ENCODE data around the gene PELI1. TPM values are rescaled to one million over a fixed set of nuclear protein-coding genes. Genes with fewer than 3 reads are reported as not detected.

Gene PELI1
- total and polyA plus RNA-seq, 2 of the 8 experiments (the other 6 are each of a cell fraction or from before 2014, with no cell fraction given) = 21.8 to 57.1 TPM

DNA sequence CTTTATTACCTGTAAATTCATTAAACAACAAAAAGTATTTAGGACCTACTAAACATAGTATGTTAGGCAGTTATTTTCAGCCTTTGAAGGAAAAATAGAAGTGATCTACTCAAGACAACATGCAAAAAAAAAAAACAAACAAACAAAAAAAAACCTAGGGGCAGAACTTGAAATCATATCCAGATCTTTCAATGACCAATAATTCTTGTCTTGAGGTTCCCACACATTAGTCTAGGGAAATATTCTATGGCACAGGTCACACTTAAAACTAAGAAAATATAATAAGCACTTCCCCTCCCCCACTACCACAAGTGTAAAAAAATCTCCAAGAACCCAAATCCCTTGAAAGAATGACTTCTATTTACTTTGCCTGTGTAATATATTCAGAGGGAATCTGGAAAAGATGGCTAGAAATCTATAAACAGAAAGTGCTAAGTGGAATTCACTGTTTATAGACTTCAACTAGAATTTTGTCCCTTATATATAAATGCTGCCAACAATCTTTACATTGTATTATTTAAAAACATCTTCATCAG, 3.5 kb downstream of the PELI1 start:
- no peak overlapping the region for H3K4ac ChIP-seq (replicated peaks; ENCODE audit: insufficient read length, low read depth, low read length)
- H4K20me1 ChIP-seq (replicated peaks in 1 of 2; ENCODE audit: control insufficient read depth in 1 of 2, insufficient read depth in 2 of 2, low read length in 2 of 2) = peaks cover 0 to 9% of the 10 kb centered on the region in 2 experiments
- no peak overlapping the region for H3K9ac ChIP-seq (replicated peaks in 1 of 4; ENCODE audit: extremely low read depth in 1 of 4, low read depth in 3 of 4, low read length in 3 of 4)
- H3K56ac ChIP-seq (replicated peaks; ENCODE audit: insufficient read length, low read depth, low read length) = no peak overlapping the region
- H4K91ac ChIP-seq (replicated peaks; ENCODE audit: insufficient read length, low read length) = no peak overlapping the region
- ChIA-PET CTCF (ENCODE audit: partially characterized antibody) (interaction anchor here (0.7 kb wide), 1 partner anchor 12 kb away, joined by 4 read pairs; no protein-coding TSS in a partner anchor), POLR2A (ENCODE audit: partially characterized antibody) (interaction anchor here (4.7 kb wide), 1 partner anchor 9 kb away, joined by 35 read pairs; no protein-coding TSS in a partner anchor)
- TF ChIP-seq, protein P1, sequence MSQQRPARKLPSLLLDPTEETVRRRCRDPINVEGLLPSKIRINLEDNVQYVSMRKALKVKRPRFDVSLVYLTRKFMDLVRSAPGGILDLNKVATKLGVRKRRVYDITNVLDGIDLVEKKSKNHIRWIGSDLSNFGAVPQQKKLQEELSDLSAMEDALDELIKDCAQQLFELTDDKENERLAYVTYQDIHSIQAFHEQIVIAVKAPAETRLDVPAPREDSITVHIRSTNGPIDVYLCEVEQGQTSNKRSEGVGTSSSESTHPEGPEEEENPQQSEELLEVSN (IDR thresholded peaks at IDR 0.05) = no peak
- TF ChIP-seq SIN3A (conservative IDR thresholded peaks at IDR 0.05 in 1 of 2, IDR thresholded peaks at IDR 0.05 in 1 of 2; ENCODE audit: low read depth in 1 of 2, low read length in 2 of 2) = no peak
- TF ChIP-seq TCF12 (IDR thresholded peaks at IDR 0.05; ENCODE audit: low read depth, low read length) = no peak
- TF ChIP-seq NANOG (IDR thresholded peaks at IDR 0.05; ENCODE audit: insufficient read depth, low read depth, low read length, poor library complexity, severe bottlenecking) = no peak
- H3K27me3 ChIP-seq (replicated peaks in 1 of 4; ENCODE audit: control insufficient read depth in 3 of 4, extremely low read depth in 1 of 4, insufficient read depth in 3 of 4, low read length in 3 of 4) = peaks cover 0 to 1% (median 0%) of the 10 kb centered on the region in 4 experiments; a peak in 1 of 7 replicates
- no peak overlapping the region for H4K5ac ChIP-seq (ENCODE audit: insufficient read length, low read depth, low read length)
- H3K79me2 ChIP-seq (ENCODE audit: control insufficient read depth in 1 of 2, insufficient read depth in 2 of 2, low read length in 2 of 2) = peaks cover 22 to 78% of the 10 kb centered on the region in 2 experiments
- peak overlapping the region in 1 of 4 experiments; percentile 28; a peak in 1 of 8 replicates for H3K4me3 ChIP-seq (ENCODE audit: extremely low read depth in 1 of 4, insufficient read depth in 2 of 4, low read depth in 3 of 4, low read length in 4 of 4)
- no peak for DNase-seq (ENCODE audit: low read depth in 1 of 2, low spot score in 2 of 2)
- H2AK5ac ChIP-seq (ENCODE audit: low read depth, low read length) = no peak overlapping the region
- peaks cover 0 to 9% (median 2%) of the 10 kb centered on the region in 4 experiments; a peak in 3 of 7 replicates for H3K4me1 ChIP-seq (replicated peaks in 1 of 4; ENCODE audit: control insufficient read depth in 3 of 4, insufficient read depth in 4 of 4, low read length in 3 of 4)
- H2AFZ ChIP-seq (ENCODE audit: low read length) = no peak overlapping the region
- H3K4me2 ChIP-seq (ENCODE audit: insufficient read depth in 1 of 2, low read depth in 2 of 2, low read length in 2 of 2) = peak overlapping the region in 1 of 2 experiments; percentile 14; a peak in 1 of 4 replicates
- peaks cover 2% of the 10 kb centered on the region; the same call in 1 of the 2 replicates for H3K23me2 ChIP-seq (ENCODE audit: low read depth, low read length)
- H3K9me3 ChIP-seq (ENCODE audit: insufficient read depth in 2 of 2, low read depth in 1 of 2, low read length in 1 of 2) = no peaks in the 10 kb centered on the region
- H2BK120ac ChIP-seq (replicated peaks; ENCODE audit: low read depth, low read length) = no peak overlapping the region
- H3K18ac ChIP-seq (ENCODE audit: extremely low read depth, low read length) = no peak overlapping the region
- H2BK5ac ChIP-seq (ENCODE audit: low read depth, low read length) = no peak overlapping the region
- H2BK12ac ChIP-seq (ENCODE audit: low read depth, low read length) = no peak overlapping the region
- no peak overlapping the region for H3K23ac ChIP-seq (ENCODE audit: insufficient read length)
- peaks cover 2 to 7% (median 4%) of the 10 kb centered on the region in 4 experiments; a peak in 4 of 8 replicates for H3K36me3 ChIP-seq (ENCODE audit: control insufficient read depth in 2 of 4, insufficient read depth in 4 of 4, low read length in 3 of 4)
- no peak overlapping the region for H3K14ac ChIP-seq (ENCODE audit: insufficient read length)
- H3K27ac ChIP-seq (ENCODE audit: low read depth, low read length) = no peak overlapping the region
- peaks cover 3% of the 10 kb centered on the region for H3K79me1 ChIP-seq (ENCODE audit: low read depth, low read length)
- H2BK20ac ChIP-seq (ENCODE audit: low read length) = no peak overlapping the region
- no peak overlapping the region for H2BK15ac ChIP-seq (ENCODE audit: low read length)
- FAIRE-seq = no peak
- H4K8ac ChIP-seq (ENCODE audit: extremely low read depth, insufficient read depth, low read length) = no peak overlapping the region
